ENCODE results near the gene RNGTT.
"Not testable (repeated sequence)": the region's sequence is repeated elsewhere in the genome, so short reads cannot be mapped to it uniquely, and the experiment has no call there.

RNGTT gene

GRCh38 chr6:88908598-88909548 is 54.5 kb downstream of the RNGTT start:
- FAIRE-seq = no peak

DNA sequence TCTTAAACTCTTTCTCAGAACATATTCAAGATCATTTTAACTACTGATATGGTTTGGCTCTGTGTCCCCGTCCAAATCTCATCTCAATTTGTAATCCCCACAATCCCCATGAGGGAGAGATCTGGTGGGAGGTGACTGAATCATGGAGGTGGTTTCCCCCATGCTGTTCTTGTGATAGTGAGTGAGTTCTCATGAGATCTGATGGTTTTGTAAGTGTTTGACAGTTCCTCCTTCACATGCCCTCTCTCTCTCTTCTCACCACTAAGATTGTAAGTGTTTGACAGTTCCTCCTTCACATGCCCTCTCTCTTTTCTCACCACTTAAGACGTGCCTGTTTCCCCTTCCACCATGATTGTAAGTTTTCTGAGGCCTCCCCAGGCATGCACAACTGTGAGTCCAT is 56.3 kb downstream of the RNGTT start:
- FAIRE-seq = not testable (repeated sequence)

GRCh38 chr6:88899569-88900316 is 63.7 kb downstream of the RNGTT start:
- peak; percentile 11 for FAIRE-seq

GRCh38 chr6:88895911-88896310 is 67.5 kb downstream of the RNGTT start:
- no peak for FAIRE-seq

DNA sequence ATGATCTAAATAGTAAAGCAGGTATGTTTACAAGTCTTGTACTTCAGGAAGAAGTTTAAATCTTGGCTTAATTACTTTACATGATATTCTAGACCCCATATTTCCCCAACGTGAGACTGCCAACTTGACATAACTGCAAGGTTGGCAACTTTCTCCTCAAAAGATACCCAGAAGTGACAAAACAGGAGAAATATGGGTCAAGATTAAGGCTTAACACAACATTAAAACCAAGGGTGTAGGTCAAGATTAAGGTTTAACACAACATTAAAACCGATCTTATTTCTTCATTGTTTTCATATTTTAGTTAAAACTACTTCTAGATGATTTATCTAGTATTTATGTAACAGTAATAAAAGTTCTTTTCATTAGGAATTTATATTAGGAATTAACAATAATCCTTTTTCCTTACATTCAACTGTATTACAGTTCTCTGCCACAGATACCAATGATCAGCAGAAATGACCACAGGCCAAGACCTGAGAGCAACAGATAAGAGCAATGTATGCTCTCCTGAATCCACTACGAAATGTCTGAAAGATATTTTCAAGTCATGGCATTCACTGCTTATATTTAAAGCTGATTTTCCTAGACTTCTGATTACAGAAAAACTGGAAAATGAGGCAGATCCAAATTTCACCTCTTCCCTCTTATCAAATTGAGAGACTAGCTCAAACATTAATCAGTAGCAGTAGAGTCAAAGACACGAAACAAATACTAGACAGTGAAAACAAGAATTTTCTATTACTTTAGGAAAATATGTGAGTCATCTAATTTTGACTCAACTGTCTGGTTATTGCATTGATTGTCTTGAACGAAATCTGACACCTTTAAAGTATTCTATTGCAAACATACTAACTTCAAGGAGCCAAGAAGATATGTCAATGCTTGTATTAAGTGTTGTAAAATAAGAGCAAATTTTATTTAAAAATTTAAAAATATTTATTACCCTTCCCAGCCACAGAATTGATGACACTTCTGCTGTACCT is 72.3 kb downstream of the RNGTT start:
- no peak for FAIRE-seq

- no peak for FAIRE-seq
These were observed 73.0 kb downstream of the RNGTT start for GRCh38 chr6:88890394-88890793.

DNA sequence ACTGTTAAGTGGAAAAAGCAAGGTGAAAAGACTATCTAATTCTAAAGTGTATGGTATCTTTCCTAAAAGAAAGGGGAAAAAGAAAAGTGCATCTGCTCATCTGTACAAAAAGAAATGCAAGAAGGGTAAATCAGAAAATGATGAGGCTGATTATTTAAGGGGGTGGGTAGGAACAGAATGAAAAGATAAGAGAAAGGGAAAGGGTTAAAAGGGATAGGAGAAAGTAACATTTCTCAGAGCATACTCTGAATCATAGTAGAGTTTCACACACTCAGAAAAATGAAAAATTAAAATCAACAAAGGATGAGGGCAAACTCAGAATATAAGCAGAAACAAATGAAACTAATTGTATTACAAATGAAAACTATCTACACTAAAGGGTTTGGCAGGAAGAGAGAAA is 79.1 kb downstream of the RNGTT start:
- no peak for FAIRE-seq

DNA sequence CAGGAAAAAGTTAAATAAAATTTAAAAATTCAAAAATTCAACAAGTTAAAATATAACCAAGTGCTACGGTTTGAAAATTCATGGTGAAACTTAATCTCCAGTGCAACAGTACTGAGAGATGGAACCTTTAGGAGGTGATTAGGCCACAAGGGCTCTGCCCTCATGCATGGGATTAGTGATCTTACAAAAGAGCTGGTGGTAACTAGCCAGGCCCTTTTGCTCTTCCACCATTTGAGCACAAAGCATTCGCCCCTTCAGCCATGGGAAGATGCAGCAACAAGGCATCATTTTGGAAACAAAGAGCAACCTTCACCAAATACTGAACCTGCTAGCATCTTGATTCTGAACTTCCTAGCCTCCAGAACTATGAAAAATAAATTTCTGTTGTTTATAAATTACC is 80.9 kb downstream of the RNGTT start:
- no peak for FAIRE-seq

DNA sequence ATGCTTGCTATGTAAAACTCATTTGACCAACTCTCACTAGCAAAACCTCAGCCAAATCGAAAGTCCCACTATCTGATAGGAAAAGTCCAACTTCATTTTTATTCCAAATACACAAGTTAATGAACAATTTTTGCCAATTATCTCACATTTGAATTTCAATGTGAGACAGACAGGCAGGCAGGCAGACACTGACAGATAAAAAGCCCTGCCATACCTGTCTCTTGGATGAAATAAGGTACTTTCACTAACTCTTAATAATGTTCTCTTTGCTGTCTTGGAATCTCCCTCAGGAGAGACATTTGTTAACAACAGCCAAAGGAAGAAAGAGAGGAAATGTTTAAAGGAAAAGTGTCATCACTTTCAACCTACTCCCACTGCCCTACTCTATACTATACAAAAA is 82.0 kb downstream of the RNGTT start:
- FAIRE-seq = no peak

- FAIRE-seq = no peak
These were observed 83.4 kb downstream of the RNGTT start for GRCh38 chr6:88880021-88880420.

DNA sequence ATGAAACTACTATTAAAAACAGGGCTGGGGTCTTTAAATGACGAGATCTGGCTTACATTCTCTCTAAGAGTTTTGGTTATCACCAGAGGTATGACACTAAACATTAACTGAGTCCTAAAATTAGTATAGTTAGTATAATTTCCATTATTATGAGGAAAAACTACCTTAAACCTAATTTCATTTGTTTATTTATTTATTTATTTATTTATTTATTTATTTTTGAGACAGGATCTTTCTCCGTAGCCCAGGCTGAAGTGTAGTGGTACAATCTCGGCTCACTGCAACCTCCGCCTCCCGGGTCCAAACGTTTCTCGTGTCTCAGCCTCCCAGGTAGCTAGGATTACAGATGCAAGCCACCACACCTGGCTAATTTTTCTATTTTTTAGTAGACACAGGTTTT is 85.5 kb downstream of the RNGTT start:
- no peak for FAIRE-seq

DNA sequence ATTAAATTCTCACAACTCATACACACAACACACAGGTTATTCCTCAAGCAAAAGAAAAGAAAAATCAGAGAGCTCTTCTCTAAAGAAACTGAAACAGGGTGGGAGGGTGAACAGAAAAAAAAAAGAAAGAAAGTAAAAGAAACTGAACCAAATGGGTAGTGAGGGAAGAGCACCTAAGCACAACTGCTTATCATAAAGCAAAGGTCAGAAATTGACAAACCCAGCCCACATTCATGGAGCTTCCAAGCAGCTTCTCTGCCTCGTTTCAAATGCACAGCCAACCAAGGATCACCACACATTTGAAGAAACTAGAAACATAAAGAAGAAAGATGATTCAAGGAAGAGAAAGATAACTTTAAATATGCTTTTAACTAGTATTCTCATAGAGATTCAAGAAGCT is 90.5 kb downstream of the RNGTT start:
- FAIRE-seq = no peak

GRCh38 chr6:88871498-88871897 is 91.9 kb downstream of the RNGTT start:
- no peak for FAIRE-seq

DNA sequence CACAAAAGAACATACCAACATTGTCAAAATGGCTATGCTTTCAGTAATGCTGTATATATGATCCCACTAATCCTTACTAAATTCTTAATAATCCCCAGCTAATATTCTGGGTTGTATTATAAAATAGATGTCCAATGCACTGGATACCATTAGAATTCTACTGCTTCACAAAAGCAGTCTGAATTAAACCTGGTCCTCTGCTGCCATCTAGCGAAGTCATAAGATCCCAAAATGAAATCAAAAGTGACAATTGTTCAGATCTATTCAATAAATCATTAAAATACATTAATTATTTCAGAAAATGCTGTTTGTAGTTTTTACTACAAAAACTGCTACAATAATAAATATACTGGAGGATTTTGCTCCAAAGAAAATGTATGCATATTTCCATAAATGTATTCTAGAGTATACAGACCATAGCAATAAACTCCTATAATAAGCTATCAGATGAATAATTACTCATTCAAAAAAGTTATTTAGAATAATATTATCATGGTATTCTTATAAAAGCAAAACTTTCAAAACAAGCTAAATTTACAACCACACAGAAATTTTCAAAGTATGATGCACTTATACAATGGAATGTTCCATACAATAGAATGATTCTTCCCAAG is 92.6 kb downstream of the RNGTT start:
- peak; percentile 95 for FAIRE-seq

GRCh38 chr6:88869263-88870020 is 94.0 kb downstream of the RNGTT start:
- no peak for FAIRE-seq

GRCh38 chr6:88867841-88868731 is 95.3 kb downstream of the RNGTT start:
- no peak for FAIRE-seq

DNA sequence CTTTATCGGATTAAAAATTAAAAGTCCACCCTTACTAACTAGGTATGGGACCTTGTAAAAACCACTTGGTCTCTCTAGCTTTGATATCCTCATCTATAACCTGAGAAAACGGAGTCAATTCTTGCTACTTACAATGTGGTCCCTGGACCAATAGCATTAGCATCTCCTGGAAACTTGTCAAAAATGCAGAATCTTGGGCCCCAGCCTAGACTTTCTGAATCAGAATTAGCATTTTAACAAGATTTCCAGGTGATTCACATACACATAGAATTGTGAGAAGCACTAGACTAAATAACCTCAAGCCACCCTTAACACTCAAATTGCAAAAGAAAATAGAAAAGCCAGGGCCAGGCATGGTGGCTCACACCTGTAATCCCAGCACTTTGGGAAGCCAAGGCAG is 96.6 kb downstream of the RNGTT start:
- FAIRE-seq = no peak

DNA sequence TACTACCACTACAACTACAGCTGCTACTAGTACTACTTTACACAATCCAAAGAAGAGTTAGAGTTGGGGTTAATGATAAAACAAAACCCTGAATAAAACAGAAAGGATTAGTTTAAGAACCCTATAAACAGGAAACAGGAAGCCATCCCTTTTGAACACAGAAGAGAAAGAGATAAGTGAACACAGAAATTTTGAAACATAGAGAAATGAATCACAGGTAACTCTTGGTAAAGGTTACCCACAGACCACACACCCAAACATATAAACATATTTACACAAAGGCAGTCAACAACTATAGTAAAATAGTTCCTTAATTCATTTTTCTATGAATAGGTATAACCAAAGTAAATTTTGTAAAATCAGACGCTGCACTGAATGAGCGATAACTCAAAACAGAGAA is 98.1 kb downstream of the RNGTT start:
- no peak for FAIRE-seq

GRCh38 chr6:88864359-88865054 is 98.9 kb downstream of the RNGTT start:
- no peak for FAIRE-seq

DNA sequence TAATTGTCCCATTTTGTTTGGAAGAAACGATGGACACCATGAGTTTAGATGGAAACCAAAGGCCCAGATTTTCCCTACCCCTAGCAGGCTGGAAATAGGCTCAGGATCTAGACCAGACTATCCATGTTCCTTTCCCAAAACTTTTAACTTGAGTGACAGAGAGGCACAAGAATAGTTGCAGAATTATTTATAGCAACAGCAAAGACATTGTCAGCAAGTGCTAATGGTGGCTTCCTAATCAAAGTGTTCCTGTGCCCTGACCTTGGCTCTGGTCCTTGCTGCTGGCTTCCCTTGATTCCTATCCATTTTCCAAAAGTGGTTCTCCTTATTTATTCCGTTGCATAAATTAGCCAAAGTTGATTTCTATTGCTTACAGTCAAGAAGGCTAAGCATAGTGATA is 103.1 kb downstream of the RNGTT start:
- FAIRE-seq = no peak
